Inferior parietal cortex (tissue), 1 donor: ENCODE measurements around the gene PRMT1.
"Not testable (repeated sequence)": the region's sequence is repeated elsewhere in the genome, so short reads cannot be mapped to it uniquely, and the experiment has no call there.

ENCODE experiments used
- DNase-seq: peaks from one replicate; pipeline ENCODE4 v3.0.0-alpha.2; 2016; ENCODE audit errors: extremely low spot score

The PRMT1 gene

DNA sequence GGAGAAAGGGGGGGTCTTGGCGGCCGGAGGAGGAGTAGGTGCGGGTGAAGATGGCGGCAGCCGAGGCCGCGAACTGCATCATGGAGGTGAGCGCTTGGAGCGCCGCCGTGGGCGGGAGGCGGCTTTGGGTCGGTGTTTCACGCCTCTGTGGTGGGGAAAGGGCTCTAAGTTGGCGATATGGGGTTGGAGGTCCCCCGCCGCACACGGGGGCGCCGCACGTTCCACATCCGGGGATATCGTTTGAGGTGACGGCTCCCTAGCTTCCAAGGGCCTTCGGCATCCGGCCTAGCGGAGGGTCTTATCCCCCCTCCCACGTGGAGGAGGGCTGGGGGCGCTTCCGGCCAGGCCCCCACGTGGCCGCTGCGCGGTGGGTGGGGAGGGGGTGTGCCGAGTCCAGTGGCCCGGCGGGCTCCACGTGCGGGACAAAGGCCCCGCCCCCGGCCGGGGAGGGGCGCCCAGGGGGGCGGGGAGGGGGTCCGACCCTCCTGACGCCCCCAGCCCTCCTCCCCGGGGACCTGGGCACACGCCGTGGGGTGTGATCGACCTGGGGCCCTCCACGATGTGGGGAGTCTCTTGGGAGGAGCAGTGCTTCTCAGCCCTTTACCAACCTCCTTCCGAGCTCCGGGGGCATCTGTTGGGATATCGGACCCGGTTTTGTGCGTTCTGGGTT is at the start of gene PRMT1:
Gene PRMT1, plus strand, starts transcription at position 41 of the 670 bp plus-strand sequence. Its CDS starts 10 bp downstream, at position 51.
- no peak for DNase-seq

DNA sequence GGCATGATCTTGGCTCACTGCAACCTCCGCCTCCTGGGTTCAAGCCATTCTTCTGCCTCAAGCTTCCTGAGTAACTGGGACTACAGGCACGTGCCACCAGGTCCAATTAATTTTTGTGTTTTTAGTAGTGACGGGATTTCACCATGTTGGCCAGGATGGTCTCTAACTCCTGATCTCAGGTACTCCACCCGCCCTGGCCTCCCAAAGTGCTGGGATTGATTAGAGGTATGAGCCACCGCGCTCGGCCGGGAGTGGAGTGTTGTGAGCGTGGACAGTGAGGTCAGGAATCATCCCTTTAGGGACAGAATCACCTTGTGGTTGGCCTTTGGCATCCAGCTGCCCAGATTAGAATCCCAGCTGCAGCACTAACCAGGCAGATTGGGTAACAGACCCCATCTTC is 47.4 kb upstream of the PRMT1 start:
- no peak for DNase-seq

DNA sequence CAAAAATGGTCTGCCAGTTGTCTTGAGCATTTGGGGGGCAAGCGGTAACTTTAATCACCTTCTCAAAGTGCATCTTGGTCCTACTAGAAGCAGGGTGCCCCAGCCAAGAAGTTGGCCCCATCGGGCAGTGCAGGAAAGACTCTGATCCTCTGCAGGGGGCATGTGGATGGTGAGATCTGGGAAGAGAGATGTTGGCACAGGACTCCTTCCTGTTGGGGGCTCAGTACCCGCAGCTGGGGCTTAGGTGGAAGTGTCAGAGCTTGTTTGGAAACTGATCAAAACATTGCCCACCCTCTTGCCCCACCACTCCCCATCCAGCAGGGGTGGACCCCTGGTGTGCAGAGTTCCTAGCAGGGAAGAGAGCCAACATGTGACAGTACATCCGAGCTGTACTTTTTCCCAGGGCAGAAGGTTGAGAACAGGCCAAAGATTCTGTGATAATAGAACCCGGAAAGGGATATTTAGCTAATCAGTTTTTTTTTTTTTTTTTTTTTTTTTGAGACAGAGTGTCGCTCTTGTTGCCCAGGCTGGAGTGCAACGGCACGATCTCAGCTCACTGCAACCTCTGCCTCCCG is 46.0 kb upstream of the PRMT1 start:
- no peak for DNase-seq

DNA sequence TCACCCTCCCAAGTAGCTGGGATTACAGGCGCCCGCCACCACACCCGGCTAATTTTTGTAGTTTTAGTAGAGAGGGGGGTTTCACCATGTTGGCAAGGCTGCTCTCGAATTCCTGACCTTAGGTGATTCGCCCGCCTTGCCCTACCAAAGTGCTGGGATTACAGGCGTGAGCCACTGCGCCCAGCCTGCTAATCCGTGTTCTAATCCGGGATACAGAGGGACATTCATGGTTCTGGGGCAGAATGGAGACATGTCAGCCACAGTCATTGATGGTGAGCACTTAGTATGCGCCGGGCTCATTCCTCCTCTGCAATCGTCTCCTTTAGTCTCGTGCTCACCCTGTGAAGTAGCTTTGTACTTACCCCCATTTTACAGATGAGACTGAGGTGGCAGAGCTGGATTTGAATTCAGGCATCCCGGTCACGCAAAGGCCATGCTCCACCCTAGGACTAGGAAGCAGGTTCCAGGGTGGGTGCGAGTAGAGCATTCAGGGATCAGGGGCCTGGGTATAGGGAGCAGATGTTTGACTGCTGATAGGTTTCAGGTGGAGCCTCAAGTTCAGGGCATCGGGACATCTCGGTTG is 45.4 kb upstream of the PRMT1 start:
- DNase-seq, result no peak

DNA sequence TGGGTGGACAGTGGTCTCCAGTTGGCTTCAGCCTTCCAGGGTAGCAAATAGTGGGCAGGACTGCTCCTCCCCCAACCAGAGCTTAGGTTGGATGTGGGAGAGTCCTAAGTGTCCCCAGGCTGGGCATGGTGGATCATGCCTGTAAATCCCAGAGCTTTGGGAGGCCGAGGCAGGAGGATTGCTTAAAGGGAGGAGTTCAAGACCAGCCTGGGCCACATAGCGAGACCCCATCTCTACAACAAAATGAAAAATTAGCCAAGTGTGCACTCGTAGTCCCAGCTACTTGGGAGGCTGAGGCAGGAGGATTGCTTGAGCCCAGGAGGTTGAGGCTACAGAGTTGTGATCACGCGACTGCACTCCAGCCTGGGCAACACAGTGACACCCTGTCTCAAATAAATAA is 44.5 kb upstream of the PRMT1 start:
- DNase-seq, result no peak

DNA sequence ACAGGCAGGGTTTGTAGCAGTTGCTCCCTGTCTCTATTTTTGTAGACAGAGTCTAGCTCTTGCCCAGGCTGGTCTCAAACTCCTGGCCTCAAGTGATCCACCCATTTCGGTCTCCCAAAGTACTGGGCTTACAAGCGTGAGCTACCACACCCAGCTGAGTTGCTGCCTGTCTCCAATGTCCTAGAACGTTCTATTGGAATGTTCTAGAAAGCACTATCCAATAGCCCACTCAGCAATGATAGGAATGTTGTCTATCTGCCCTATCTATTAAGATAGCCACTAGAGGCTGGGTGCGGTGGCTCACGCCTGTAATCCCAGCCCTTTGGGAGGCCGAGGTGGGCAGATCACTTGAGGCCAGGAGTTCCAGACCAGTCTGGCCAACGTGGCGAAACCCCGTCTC is 43.8 kb upstream of the PRMT1 start:
- DNase-seq, result not testable (repeated sequence)

DNA sequence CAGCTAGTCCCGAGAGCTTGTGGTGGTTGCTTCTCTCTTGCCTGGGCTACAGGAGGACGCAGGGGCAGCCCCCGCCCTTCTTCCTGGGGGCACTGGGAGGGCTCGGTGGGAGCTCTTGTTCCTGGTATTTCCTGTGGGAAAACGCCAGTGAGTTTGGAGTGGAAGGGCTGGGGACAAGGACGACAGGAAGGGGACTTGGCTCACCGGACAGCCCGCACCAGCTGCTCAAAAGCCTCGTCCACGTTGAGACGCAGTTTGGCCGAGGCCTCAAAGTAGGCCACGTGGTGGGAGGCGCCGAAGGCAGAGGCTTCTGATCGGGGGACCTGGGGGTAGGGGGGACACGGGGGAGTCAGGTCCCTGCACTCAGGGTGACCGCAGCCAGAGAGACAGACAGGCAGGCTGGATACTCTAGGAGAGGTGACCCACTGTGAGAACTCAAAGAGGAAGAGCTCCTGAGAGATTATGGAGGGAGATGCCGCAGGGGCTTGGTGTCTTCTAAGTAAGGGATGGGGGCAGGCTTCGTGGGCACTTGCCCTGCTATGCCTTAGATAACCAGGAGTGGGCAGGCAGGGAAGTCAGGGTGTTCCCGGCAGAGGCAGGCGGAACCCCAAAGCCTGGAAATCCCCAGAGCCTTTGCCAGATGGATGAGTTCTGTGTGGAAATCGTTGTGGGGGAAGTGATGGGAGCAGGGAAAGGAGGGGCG is 41.4 kb upstream of the PRMT1 start:
- no peak for DNase-seq

DNA sequence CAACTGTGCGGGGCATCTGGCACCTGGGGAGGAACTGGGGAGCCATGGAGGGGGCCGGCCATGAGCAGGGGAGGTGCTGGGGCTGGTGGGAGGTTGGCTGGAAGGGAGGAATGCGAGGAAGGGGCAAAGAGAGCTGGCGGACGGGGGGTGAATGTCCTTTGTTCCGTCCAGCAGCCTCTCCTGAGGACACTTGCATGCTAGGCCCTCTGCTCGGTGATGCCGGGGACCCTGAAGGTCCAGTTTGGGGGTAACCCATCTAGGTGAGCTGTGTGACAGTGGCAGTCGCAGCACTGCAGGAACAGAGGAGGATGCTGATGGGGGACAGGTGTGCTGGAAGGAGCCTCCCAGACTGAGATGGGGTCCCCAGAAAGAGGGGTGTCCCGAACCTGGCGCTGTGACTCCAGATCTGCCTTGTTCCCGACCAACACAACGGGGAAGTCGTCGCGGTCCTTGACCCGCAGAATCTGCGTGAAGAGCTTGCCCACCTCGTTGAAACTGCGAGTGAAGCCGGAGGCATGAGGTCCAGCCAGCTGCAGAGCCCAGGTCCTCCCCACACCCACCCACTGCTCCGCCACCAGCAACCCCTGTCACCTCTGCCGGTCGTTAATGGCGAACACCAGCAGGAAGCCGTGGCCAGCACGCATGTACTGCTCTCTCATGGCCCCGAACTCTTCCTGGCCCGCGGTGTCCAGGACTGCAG is 40.7 kb upstream of the PRMT1 start:
- DNase-seq, result no peak

DNA sequence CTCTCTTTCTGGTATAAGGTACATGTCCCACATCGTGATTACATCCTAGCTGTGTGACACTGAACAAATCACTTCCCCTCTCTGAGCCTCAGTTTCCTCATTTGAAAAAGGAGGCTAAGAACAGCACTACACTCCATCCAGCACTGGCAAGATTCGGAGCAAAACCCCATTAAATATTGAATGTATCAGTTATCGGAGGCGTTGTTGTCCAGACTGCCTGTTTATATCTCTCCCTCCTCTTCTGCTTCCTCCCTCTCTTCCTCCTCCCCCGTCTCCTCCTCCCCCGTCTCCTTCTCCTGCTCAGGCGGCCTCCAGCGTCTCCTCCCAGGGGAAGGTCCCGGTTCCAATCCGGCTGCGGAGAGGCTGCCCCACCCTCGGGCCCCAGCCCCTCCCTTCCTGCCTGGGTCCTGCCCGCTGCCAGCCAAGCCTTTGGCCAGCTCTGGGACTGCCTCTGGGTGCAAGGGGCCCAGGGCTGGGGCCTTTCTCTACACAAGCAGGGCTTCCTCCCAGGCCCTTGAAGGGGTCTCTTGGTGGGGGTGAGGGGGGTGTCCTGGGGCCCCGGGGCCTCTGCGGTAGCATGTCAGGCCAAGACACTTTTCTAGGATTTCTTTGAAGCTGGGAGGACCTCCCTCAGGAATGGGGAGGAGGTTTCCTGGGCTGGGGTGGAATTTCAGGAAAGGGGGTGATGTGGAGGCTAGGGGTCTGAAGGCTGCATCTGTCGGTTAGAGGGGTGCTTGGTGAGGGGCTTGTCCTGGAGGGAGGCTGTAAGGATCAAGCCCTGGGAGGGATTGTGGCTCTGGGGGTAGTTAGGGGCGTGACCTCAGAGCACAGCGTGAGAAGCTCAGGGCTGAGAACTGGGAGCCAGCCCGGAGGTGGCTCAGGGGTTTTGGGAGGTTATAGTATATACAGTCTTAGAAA is 39.0 kb upstream of the PRMT1 start:
- no peak for DNase-seq

DNA sequence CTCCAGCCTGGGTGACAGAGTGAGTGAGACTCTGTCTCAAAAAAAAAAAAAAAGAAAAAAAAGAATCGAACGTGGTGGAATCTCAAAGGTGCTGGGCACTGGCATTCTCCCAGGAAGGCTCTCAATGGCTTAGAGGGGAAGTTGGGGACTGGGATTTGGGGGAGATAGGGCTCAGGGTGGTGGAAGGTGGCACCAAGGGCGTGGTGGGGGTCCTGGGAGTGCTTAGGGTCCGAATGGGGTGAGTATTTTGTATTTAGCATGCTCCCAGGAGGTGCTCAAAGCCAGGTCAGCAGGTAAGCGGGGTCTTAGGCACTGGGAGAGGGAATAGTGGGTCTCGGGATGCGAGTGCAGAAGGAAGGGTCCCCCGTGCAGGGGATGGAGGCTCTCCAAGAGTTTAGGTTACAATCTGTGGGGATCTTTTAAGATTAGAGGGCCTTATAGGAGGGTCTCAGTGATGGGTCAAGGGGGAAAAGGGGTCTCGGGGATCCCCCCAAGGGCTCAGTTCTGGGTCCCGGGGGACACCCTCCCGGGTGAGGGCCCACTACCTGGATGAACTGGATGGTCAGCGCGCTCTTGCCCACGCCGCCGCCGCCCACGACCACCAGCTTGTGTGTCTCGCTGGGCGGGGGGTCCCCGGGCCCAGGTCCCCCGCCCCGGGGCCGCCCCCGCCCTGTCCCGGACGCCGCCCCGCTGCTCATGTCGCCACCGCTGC is 37.5 kb upstream of the PRMT1 start:
- no peak for DNase-seq

DNA sequence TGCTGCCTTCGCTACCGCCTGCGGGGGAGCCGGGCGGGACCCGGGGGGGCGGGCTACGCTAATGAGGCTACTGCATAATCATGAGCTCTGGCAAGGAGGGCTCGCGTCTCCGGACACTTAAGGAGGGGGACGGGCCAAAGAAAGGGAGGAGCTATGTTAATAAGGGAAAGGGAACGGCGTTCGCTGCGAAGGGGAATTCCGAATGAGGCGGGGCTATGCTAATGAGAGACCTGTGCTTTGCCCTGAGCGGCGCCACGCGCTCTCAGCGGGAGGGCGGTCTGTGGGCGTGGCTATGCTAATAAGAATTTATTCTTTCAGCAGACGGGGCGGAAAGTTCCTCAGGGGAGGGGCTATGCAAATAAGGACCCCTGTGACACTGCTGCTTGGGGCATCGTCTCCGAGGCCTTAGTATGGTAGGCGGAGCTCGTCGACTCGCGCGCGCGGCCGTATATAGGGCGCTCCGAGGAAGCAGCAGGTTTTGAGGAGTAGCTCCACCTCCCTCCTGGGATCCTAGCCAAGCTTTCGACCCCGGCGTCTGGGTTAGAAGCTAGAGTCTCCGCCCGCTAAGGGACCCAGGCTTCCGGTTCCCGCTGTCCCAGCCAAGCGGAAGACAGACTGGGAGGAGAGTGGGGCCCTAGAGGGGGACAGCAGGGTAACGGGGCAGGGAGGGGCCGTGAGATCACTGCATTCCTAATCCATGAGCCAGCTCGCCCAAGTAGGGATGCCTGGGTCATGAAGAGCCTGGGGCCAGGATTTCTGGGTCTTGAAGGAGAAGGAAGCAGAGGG is 36.8 kb upstream of the PRMT1 start, which contains the start of gene RRAS:
Gene RRAS, minus strand, starts transcription at position 31 of the 786 bp plus-strand sequence. CDS start 45 bp downstream, outside the sequence.
- DNase-seq, result peak; percentile 99

DNA sequence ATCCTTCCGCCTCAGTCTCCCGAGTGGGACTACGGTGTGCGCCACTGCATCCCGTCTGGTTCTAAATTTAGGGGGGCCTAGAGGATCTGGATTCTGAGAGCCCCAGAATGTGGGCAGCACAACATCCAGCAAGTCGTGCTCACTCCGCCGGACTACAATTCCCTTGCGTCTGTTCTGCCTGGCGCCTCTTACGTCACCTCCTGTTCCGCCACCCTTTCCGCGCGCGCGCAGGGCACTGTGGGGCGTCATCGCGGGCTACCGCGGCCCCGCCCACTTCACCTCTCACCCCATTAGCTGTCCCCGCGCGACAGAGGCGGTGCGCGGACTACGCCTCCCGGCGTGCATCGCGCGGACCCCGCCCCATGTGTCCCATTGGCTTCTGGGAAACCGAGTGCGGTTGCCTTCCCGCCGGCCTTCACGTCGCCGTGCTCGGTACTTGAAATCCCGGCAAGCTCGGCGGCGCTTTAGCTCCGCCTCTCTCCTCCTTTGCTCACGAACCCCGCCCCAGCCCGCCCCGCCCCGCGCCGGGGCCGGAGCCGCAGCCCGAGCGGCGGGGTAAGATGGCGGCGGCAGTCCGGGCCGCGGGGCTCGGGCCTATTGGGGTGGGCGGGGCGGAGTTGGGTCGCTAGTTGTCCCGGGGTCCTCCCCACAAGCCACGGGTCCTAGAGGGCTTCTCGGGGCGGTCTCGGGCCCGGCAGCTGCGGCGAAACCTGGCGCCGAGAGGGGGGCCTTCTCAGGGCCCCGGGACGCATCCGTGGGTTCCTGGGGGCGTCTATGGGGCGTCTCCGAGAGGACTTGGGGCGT is 35.2 kb upstream of the PRMT1 start, which contains the start of gene SCAF1:
Gene SCAF1, plus strand, starts transcription at position 522 of the 804 bp plus-strand sequence. CDS start 2,818 bp downstream, outside the sequence.
- DNase-seq, result peak; percentile 98

DNA sequence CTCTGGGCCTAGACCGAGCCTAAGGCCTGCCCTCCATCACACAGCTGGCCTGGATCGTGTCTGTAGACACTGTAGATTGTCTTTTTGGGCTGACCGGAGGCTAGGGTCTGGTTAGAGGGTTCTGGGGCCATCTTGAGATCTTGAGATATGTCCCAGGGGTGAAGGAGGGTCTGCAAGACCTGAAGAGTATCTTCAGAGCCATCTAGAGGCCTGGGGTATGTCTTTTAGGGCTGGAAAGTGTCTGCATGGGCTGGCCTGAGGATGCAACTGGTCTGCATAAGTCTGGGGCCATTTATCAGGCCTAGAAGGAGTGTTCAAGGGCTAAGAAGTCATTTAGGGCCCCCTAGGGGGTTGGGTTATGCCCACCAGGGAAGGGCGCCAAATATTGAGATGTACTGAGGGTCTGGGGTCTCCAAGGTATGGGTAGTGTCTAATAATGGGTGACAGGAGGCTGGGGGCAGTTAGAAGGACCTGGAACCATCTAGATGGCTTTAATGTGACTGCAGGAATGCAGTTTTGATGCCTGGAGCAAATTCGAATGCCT is 34.5 kb upstream of the PRMT1 start:
- no peak for DNase-seq

DNA sequence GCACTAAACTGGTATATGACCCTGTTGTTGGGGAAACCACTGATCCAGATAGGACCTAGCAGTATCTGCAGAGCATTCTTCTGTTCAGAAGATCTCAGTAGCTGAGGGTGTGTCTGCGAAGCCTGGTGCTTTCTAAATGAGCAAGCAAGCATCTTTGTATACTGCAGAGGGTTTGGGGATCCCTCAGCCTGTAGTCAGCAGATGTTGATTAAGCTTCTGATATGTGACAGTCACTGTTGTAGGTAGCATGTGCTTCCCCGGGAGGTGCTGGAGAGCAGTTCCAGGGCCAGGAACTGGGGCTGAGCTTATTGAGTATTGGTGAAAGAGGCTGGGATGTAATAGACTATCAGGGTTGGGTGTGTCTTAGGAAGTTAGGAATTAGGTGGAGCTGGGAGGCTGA is 33.6 kb upstream of the PRMT1 start:
- no peak for DNase-seq

DNA sequence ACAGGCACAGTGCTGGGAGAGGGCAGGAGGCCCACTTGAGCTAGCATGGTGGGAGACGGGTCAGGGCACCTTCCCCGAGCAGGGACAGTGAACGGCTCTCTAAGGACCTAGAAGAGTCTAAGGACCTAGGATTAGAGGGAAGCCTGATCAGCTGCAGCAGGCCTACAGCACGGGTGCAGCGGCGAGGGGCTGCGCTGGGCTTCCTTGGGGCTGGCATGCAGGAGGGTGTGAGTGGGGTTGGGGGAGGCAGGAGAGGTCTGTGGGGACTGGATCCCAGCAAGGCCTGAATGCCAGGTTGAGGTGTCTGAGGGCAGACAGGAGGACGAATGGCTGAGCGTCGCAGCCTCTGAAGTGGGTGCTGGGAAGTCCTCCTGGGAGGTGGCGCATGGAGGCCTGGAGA is 31.5 kb upstream of the PRMT1 start:
- no peak for DNase-seq

DNA sequence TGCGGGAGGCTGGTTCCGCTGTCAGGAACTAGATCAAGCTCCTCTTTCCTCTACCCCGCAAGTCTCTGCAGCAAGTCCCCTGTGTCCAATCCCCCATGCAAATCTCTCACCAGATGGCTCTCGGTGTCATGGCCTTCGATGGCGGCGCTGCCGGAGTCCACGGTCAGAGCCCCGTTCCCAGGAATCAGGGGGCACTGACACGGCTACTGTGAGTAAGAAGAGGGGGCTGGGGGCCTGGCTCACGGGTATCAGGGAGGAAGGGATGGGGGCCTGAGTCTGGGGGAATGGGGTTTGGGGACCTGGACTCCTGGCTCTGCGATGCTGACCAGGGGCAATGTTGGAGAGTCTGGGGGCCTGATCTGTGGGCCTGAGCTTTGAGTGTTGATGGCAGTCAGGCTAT is 31.1 kb upstream of the PRMT1 start:
- no peak for DNase-seq

DNA sequence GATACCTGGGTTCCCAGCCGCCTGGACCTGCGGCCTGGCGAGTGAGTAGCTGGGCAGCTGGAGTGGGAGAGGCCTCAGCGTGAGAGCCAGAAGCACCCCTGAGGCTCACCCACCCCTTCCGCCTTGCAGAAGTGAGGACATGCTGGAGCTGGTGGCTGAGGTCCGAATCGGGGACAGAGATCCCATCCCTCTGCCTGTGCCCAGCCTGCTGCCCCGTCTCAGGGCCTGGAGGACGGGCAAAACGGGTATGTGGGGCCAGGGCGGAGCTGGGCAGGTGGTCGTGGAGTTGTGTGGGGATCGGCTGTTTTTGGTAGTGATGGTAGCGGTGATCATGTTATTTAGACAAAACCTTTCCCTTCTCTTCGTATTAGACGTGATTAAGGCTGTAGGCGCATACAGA is 30.5 kb upstream of the PRMT1 start:
- no peak for DNase-seq
